BJ (cell line): ENCODE results near the gene PLEKHG3. TPM values are rescaled to one million over a fixed set of nuclear protein-coding genes. Genes with fewer than 3 reads are reported as not detected.

Experiments used
- CTCF ChIA-PET: fragments of 350-600 bp; formaldehyde crosslinking; extraction: SDS; loops from one replicate; lab custom pipeline; 2021; ENCODE audit warnings: antibody characterized with exemption, inconsistent platforms; lab: Yijun Ruan, JAX
- POLR2A ChIA-PET: fragments of 300-600 bp; sonication (Branson Sonifier 250); formaldehyde crosslinking; extraction: SDS; loops from one replicate; lab custom pipeline; 2021; ENCODE audit warnings: antibody characterized with exemption; lab: Charles Lee
- DNase-seq: peaks from one replicate; pipeline ENCODE4 v3.0.0-alpha.2; 2011; ENCODE audit warnings: low read depth
- H3K27me3 ChIP-seq: 2 replicates; pipeline ENCODE4 v1.6.0; 2011; ENCODE audit warnings: low read length; ENCODE audit not compliant: control insufficient read depth, insufficient read depth
- H3K36me3 ChIP-seq: 2 replicates; pipeline ENCODE4 v1.5.1; 2011; ENCODE audit warnings: low read length; ENCODE audit not compliant: control insufficient read depth, insufficient read depth
- H3K4me3 ChIP-seq: 2 replicates; pipeline ENCODE4 v1.5.1; 2011; ENCODE audit warnings: low read depth, mild to moderate bottlenecking, control low read depth, low read length
- CTCF ChIP-seq: IDR thresholded peaks from 2 replicates; pipeline ENCODE4 v1.5.1; 2011; ENCODE audit warnings: low read depth, mild to moderate bottlenecking, control low read depth, inconsistent platforms, low read length, moderate library complexity; ENCODE audit not compliant: insufficient read depth
- polyA plus RNA-seq: library from polyadenylated mRNA; depleted of rRNA; stranded (reverse); fragments of >200 nt; gene quantifications from 2 replicates; pipeline ENCODE4 v1.2.3, GENCODE V29; 2011

Gene PLEKHG3
- polyA plus RNA-seq, 1 experiment = 12.4 TPM

GRCh38 chr14:64773046-64773445 is 68.8 kb downstream of the PLEKHG3 start:
- no peak for DNase-seq
- TF ChIP-seq CTCF = no peak
- H3K36me3 ChIP-seq = no peaks in the 10 kb centered on the region
- ChIA-PET POLR2A (no interaction called here), CTCF (interaction anchor here (1.3 to 3.7 kb wide), 5 partner anchors 8 to 118 kb away, joined by 4 to 17 read pairs (median 10); no protein-coding TSS in a partner anchor)
- peaks cover 5% of the 10 kb centered on the region; the same call in 1 of the 2 replicates for H3K27me3 ChIP-seq
- H3K4me3 ChIP-seq = no peak overlapping the region

DNA sequence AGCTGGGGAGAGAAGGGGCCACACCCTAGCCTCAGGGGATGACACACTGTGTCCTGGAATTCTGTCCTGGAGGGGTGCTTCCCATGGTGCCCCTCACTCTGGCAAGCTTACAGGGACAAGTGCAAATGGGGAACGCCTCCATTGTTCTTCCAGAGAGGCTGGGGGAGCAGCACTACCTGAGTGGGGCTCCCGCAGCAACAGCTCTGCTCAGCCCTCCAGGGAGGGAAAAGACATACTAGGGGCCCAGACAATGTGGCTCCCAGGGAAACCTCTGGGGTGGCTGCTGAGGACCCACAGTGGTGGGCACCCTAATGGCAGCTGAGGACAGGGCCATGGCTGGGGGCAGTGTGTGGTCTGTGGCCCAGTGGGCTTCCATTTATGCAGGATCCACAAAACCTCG is 69.4 kb downstream of the PLEKHG3 start:
- no peak for TF ChIP-seq CTCF
- CTCF ChIA-PET = interaction anchor here (1.3 to 3.7 kb wide), 4 partner anchors 9 to 102 kb away, joined by 4 to 17 read pairs (median 12); no protein-coding TSS in a partner anchor
- POLR2A ChIA-PET = no interaction called here
- H3K27me3 ChIP-seq = peaks cover 5% of the 10 kb centered on the region; the same call in 1 of the 2 replicates
- H3K36me3 ChIP-seq = no peaks in the 10 kb centered on the region
- DNase-seq = no peak
- H3K4me3 ChIP-seq = no peak overlapping the region

DNA sequence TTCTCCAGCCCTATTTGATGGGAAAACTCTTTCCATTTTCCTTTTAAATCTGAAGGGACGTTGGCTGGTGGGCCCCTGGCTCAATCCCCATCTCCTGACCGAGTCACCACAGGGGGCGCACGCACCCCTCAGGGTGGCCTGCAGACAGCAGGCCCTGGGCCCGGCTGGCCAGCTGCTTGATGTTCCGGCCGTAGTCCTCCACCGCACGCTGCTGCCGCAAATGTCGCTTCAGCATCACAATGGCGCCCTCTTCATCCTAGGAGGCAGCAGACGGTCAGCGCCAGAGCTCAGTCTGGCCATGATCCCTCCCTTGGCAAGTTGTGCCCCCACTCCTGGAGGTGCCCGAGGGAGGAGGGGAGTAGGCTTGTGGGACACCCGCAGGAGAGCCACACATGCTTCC is 70.0 kb downstream of the PLEKHG3 start:
- Histone ChIP-seq H3K27me3 (peaks cover 5% of the 10 kb centered on the region; the same call in 1 of the 2 replicates), H3K4me3 (no peak overlapping the region), H3K36me3 (no peaks in the 10 kb centered on the region)
- no peak for DNase-seq
- CTCF ChIA-PET = interaction anchor here (1.9 to 3.7 kb wide), 3 partner anchors 9 to 103 kb away, joined by 6 to 17 read pairs (median 16); no protein-coding TSS in a partner anchor
- POLR2A ChIA-PET = no interaction called here
- no peak for TF ChIP-seq CTCF

DNA sequence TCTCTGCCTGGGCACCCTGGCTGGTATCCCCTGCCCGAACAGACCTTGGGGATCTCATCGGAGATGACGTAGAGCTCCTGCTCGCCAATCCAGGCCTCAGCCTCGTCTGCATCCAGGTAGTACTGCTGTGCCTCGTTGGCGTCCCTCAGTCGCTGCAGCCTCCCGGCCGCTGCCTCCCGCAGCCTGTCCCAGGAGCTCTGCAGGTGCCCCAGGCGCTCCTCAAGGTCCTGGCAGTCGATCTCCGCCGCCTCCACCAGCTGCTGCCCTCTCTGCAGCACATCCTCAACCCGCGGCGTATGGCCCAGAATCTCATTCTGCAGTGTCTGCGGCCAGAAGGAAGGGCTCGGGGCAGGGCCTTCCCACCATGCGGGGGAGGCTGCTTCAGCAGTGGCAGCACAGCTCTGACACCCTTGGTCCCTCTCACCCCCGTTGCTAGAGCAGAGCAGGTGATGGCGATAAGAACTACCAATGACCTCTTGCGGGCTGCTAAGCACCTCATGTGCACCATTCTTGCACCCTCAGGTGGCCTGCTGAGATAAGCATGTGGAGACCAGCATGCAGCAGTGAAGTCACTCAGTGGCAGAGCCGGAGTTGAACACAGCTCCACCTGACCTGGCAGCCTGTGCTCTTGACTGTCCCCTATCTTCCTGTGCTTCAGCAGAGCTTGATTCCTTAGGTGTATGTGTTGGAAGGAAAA is 71.0 kb downstream of the PLEKHG3 start:
- Histone ChIP-seq H3K36me3 (no peaks in the 10 kb centered on the region), H3K4me3 (no peak overlapping the region), H3K27me3 (peaks cover 6% of the 10 kb centered on the region; the same call in 1 of the 2 replicates)
- TF ChIP-seq CTCF = no peak
- ChIA-PET POLR2A (no interaction called here), CTCF (interaction anchor here (0.8 to 3.7 kb wide), 5 partner anchors 10 to 232 kb away, joined by 3 to 16 read pairs (median 6); no protein-coding TSS in a partner anchor)
- no peak for DNase-seq

DNA sequence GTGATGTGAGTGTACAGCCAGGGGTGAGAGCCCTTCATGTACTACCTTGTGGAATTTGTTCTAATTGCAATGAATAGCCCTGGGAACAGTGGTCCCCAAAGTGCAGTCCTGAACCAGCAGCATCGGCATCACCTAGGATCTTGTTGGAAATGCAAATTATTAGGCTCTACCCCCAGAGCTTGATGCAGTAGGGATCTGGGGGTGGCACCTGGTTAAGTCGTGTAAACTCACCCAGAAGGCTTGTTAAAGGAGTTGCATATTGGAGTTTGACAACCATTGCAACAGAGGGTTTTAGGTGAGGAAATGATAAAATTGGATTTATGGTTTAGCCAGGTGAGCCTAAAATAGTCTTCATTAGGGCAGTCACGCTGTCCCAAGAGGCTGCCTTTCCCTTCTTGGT is 73.2 kb downstream of the PLEKHG3 start:
- H3K36me3 ChIP-seq = no peaks in the 10 kb centered on the region
- TF ChIP-seq CTCF = no peak
- ChIA-PET CTCF (interaction anchor here (0.6 to 3.3 kb wide), 3 partner anchors 12 to 291 kb away, joined by 4 to 20 read pairs (median 4); no protein-coding TSS in a partner anchor), POLR2A (no interaction called here)
- DNase-seq = no peak
- no peak overlapping the region for H3K4me3 ChIP-seq
- 0 out of 2 replicates have a peak, but pooled peaks cover 3% of the 10 kb centered on the region for H3K27me3 ChIP-seq
